ENCODE results near the gene NT5DC2.

DNA sequence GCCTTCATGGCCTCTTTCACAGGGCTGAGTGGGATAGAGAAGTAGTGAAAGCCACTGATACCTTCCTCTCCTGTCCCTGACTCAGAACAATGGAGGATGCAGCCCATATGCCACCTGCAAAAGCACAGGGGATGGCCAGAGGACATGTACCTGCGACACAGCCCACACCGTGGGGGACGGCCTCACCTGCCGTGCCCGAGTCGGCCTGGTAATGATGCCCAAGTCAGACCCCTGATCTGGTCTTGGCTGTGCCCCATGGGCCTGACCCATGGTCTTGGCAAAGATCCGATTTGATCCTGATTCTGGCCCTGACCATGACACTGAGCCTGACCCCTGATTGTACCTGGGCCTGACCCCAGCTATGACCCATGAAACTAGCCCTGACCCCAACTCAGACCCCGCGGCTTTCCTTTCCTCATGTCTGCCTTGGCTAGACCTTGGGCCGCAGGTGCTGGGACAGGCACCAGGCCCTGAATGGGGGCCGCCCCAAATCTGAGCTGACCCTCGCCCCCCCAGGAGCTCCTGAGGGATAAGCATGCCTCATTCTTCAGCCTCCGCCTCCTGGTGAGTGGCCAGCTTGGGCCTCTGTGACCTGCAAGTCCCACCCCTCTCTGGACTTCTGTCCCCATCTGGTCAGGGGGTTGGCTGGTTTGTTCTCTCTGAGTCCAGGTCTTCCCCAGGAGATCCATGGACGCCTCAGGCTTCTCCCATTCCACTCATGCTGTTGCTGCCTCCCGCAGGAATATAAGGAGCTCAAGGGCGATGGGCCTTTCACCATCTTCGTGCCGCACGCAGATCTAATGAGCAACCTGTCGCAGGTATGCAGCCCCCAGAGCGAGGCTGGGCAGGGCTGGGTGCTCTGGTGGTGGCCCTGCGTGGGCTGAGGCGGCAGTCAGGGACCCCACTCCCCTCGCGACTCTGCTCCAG is 15.6 kb downstream of the NT5DC2 start:
- TF ChIP-seq POLR2AphosphoS5 (IDR thresholded peaks at IDR 0.05): no peak
- TF ChIP-seq, protein P1, sequence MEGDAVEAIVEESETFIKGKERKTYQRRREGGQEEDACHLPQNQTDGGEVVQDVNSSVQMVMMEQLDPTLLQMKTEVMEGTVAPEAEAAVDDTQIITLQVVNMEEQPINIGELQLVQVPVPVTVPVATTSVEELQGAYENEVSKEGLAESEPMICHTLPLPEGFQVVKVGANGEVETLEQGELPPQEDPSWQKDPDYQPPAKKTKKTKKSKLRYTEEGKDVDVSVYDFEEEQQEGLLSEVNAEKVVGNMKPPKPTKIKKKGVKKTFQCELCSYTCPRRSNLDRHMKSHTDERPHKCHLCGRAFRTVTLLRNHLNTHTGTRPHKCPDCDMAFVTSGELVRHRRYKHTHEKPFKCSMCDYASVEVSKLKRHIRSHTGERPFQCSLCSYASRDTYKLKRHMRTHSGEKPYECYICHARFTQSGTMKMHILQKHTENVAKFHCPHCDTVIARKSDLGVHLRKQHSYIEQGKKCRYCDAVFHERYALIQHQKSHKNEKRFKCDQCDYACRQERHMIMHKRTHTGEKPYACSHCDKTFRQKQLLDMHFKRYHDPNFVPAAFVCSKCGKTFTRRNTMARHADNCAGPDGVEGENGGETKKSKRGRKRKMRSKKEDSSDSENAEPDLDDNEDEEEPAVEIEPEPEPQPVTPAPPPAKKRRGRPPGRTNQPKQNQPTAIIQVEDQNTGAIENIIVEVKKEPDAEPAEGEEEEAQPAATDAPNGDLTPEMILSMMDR (IDR thresholded peaks at IDR 0.05): no peak
